Hematopoietic multipotent progenitor cell treated with erythropoietin and hydrocortisone succinate and interleukin-3 and kit ligand, for 15 days (in vitro differentiated cells): Measurements from ENCODE around the gene KCTD20.

ENCODE experiments used
- DNase-seq: peaks from one replicate; pipeline ENCODE4 v3.0.0-alpha.2; 2015; ENCODE audit warnings: low spot score

The KCTD20 gene

DNA sequence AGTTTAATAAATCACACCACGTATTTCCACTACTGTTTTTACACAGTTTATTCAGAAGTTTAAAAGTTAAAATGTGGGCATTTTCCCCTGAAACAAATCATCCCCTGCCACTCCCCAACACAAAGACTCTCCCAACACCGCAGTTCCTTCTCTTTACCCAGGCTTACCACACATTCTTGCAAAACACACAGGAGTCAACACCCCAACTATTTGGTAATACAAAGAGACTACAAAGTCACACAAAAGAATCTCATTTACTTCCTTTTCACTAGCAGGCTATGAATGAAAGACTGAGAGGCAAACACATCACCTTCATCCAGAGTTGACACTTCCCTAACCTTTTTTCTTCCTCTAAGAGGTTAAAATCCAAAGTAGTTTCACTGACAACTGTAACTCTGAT is 51.1 kb downstream of the KCTD20 start:
- DNase-seq = no peak

DNA sequence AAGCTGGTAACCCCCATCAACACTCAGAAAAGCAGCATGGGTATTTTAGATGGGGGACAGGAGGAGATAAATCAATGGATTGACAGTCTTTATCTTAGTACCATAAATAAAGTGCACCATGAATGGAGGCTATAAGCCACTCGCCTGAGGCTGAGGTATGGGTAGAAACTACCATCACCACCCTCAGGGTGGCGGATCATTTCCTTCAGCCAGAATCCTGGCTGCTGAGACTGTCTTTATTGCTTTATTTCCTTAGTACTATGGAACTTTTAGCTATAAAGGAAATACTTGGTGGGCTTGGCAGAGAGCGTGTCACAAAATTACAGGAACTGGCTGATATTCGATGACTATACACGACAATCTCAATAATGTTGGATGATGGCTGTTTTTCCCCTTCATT is 52.3 kb downstream of the KCTD20 start:
- DNase-seq = no peak

DNA sequence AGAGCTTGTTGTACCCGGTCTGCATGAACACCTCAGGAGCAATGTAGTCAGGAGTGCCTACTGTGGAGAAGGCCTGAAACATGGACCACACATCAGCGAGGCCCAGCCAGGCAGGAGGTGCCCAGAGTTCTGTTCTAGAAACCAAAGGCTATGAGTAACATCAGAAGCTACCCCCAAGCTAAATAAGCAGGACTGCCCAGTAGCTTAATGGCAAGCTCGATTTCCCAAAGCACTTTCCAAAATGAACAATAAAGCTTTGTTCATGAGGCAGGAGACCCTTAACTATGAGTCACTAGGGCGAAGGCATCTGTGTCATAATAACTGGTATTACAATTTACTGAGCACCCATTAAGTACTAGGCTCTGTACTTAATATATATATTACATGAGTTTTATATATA is 57.1 kb downstream of the KCTD20 start:
- no peak for DNase-seq

DNA sequence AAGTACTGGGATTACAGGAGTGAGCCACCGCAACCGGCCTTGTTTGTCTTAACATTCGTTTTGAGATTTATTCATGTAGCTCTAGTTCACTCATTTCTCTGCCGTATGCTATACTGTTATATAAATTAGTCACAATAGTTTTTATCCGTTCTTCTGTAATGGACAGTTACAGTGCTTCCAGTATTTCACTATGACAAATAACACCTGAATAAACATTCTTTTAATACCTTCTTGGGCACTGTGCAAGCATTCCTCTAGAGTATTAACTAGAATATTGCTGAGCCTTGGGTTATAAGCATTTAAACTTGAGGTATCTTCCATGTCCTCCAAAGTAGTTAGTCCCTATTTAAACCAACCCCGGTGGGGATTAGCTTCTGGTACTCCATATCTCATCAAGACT is 58.9 kb downstream of the KCTD20 start:
- DNase-seq = no peak

DNA sequence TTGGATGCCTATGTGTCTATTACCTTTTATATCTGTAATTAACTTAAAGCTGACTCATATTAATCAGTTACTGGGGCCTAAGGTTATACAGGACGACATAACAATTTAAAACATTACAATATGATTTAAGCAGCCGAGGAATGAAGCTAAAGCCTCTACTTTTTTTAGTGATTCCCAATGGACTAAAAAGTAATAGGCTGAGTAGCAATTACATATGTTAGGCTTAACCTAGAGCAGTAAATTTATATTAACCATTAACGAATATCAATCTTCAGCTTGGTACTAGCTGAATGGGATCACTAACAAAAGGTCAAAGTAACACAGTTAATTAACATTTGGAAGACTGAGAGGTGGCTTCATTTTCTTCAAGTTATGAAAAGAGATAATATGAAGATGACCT is 61.4 kb downstream of the KCTD20 start:
- no peak for DNase-seq

DNA sequence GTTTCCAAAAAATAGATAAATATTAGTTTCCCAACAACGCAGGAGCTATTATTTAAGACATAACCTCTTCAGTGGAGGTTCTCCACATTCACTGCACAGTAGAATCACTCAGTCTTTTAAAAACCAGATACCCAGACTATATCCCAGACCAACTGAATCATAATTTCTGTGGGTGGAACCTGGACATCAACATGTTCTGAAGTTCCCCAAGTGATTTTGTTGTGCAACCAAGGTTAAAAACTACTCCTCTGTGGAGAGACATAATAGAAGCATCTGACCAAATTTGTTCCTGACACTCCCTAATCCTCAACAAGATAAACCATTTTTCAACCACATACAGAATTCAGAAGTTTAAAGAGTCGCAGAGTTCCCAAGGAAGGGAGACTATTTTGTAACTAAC is 62.2 kb downstream of the KCTD20 start:
- no peak for DNase-seq

DNA sequence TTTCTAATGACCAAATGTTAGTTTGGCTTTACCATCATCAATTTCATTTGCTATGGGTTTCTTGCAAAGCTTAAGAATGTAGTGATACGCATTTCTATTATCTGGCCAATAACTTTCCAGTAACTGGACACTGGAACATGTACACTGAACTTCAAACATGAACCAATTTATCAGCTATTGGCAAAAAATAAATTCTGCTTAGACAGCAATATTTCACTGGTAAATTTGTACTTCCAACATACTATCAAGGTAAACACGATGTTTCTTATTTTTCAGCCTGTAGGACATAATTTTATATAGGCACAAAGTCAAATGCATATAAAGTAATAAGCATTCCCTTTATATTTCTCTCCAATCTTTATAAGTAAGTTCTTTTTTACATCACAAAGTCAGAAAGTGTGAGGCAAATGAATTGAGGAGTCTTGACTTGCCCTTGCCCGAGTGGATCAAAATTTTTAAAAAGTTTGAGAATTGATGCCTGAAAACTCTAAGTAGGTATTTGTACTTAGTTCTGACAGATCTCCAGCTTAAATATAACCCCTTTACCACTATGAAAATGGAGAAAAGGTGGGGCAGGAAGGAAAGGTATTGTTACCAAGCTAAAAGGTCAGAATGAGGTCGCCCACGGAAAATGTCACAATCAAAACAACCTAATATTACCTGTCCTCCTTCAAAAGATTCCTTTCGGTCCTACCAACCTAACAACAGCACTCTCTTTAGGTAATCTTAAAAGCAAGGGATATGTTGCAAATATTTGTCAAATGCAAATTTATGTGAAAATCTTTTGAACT is 63.1 kb downstream of the KCTD20 start:
- DNase-seq = no peak

DNA sequence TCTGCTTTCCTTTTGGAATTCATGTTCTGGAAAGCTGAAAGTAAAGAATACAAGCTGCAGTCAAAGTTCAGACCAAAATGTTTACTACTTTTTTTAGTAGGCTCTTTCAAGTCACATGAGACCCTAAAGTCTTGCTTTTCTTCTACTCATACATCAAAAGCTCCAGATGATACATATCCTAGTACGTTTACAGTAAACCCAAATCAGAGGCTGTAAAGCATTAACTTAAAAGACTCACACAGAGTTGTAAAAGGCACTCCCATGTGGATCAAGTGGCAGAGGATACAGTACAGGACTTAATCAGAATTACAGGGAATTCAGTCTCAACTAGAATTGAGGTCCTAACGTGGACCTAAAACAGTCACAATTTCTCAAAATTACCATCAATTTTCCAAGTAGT is 63.8 kb downstream of the KCTD20 start:
- no peak for DNase-seq

DNA sequence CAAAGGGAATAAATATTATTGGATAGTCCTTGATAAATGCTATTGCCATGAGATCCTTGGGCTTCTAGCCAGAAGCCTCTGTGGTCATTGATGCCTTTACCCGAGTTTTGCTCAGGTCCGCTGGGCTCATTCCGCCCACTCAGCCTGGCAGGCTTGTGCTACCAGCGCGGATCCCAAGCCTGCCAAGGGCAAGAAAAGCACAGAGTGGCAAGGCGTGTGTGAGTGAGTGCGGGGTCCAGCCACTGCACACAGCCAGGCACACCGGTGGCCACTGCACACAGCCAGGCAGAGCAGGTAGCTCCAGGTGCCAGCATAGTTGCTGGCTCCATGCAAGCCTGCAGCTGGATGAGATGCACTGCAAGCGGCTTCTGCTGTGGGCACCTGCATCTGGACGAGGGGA is 65.7 kb downstream of the KCTD20 start:
- no peak for DNase-seq

DNA sequence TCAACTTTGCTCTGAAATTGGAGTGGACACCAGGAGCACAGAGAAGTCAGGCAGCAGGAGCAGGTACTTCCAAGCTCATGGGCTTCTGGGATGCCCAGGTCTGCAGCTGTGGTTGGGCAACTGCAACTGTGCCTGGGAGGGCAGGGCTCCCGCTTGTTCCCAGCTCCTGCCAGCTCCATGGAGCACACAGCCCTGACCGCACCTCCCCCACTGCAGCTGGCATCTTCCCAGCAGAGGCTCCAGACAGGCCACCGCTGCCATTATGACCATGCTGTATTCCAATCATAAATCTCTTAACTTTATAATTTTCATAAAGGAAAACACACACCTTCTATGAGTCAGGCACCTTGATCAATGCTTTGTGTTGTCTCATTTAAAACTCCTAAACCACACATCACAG is 67.6 kb downstream of the KCTD20 start:
- DNase-seq = no peak

DNA sequence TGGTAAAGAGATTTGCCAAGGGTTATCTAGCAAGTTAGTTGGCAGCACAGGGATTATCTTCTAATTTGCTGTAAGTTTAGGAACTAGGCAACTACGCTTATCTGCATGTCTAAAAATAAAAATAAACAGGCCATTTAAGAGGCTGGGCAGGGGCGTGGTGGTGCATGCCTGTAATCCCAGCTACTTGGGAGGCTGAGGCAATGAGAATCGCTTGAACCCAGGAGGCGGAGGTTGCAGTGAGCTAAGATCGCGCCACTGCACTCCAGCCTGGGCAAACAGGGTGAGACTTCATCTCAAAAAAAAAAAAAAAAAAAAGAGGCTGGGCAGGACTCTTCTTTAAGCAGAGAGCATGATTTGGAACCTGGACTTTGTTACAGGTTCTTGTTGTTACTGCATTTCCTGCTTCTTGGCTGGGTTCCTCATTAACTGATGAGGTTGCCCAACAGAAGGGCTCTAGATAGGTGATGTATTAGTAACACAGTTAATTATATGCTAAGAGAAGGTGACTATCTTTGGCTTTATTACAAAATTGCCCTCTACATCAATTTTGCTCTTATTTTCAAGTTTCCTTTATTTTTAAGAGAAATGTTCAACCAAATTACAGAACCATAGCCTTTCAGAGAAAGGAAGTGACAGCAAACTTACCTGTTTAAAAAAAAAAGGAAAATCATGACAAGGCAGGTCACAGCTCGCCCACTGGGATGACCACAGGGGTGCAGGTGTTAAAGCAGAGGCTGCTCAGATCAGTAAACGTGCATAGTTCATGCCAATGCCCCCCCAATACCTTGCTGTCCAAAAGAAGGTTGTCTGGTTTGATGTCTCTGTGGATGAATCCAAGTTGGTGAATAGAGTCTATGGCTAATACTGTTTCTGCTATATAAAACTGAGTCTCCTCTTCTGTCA is 72.0 kb downstream of the KCTD20 start:
- no peak for DNase-seq

DNA sequence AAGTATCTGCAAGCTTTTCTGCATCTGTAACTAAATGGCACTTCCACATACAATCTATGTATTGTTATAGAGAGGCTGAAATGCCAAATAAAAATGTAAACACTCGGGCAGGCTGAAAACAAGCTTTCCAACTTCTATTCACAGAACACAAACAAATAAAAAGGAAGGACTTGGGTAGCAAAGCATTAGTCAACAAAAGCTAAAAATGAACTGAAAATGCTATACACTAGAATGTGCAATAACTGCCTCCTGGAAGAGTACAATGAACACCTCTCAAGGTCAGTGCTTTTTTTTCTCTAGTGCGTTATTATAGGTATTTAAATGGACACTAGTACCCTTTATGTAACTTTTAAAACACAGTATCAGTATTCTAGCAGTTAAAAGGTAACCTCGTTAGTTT is 73.0 kb downstream of the KCTD20 start:
- no peak for DNase-seq

DNA sequence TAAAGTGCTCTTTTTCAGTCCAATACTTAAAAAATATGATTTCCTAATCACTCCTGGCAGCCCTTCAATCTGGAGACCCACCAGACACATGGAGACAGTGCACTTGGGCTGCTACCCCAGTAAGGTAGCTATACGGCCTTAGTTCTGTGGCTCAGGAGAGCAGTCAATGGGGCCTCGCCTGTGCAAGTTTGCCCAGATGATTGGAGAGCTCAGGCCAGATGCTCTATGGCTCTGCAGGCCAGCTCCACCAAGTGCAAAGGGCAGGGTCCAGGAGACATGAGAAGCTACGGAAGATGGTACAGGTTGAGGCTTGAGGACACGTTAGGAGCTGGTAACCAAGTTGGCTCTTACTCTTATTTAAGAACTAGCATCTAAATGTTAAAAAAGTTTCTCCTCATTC is 73.8 kb downstream of the KCTD20 start:
- DNase-seq = no peak

DNA sequence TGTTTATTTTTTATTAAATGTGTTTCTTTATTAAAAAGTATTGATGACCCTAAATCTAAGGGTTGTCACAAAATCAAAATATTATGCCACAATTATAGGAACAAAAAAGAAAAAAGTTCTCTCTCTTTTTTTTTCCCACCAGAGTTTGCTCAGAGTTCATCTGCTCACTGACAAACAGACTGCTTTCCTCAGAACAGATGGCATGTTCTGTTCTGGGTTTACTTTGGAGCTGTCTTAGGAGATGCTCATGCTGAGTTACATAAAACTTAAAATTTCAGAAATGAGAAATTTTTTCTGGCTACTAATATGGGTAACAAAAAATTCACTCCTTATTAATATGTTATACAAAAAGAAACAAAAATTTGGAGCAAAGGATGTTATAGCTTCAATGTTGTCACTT is 74.2 kb downstream of the KCTD20 start:
- no peak for DNase-seq

DNA sequence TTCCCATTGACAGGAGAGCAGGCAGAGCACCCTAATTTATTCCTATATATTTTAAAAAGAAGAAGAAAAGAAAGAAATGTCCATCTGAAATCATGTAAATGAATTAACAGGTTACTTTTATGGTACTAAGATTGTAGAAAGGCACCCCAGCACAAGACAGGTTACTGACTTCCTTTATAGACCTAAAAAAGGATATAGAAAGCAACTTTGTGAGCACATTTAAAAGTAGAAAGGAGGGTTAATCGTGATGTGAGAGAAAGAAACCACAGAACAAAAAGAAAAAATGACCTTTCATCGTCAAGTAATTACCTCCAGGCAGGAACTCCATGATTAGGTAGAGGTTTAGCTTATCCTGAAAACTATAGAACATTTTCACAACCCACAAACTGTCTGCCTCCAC is 74.6 kb downstream of the KCTD20 start:
- no peak for DNase-seq

DNA sequence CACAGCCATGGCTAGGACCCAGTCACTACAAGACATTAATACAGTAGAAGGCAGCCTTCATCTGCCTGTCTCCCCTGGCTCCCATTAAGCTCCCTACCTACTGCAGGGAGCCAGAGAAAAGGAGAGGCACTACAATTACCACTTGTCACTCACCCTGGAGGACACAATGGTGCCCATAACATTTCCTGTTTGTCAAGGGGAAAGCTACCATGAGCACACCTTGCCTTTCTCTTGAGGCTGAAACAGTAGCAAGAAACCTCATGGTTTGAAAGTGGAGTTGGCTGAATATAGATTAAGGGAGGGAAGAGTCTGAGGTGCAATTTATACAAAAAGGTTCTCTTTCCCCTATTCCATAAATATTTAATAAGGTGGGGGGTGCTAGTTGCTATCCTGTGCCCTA is 76.6 kb downstream of the KCTD20 start:
- DNase-seq = no peak

DNA sequence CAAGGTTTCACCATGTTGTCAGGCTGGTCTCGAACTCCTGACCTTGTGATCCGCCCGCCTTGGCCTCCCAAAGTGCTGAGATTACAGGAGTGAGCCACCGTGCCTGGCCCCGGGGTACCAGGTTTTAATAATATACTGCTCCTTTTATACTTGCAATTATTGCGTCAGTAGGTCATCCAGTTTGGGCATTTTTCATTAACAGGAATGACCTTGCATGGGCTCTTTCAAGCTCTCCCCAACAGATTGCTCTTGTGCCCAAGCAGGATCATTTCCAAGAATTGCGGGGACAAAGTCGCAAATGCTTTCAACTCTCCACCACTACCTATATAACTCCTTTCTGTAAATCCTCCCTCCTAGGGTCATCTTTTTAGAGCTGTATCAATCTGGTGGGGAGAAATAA is 80.7 kb downstream of the KCTD20 start:
- no peak for DNase-seq

DNA sequence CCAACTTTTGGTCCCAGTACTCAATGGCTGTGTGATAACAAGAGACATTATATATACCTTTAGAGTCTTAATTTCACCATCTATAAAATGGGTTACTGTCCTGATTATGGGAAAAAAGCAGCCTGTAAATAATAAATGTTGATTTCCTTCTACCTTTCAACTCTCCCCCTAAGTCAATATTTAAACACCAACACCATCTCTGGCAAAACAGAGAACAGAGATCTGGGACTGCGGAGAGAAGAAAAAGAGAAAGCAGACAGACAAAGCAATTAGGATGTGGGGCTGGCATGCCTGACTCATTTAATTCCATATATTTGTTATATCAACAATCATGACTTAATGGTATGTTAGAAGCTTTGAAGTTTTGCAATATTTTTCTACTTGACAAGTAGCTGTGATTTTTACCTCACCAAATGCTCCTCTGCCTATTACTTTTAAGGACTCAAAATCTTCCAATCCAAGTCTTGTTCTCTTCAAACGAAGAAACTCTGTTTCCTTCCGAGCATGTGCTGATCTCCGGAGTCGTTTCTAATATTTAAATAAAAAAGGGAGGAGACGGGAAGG is 81.2 kb downstream of the KCTD20 start:
- DNase-seq = no peak

DNA sequence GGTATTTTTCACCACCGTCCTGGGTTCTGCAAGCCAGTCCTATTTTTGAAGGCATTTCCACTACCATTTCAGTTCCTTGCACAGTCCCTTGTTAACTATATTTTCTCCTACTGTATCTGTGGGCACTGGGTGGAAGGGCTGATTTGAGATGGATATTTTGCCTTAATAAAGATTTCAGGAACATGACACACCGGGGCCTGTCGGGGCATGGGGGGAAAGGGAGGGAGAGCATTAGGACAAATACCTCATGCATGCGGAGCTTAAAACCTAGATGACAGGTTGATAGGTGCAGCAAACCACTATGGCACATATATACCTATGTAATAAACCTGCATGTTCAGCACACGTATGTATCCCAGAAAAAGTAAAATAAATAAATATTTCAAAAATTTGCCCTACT is 82.1 kb downstream of the KCTD20 start:
- DNase-seq = no peak

DNA sequence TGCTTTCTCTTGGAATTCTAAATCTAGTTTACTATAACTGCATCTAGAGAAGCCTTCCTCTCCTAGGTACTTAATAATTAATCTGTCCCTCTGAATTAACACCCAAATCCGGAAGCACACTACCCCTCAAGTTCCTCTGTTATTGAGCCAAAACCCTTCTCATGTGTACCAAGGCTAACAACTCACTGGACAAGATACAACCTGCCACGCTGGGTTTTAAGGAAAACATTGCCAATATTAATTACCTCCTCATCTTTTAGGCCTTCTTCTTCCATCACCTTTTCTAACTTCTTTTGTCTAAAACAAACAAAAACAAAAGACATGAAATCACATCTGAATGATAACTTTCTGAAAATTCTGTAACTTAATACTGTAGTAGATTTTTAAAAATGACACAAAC is 82.5 kb downstream of the KCTD20 start:
- no peak for DNase-seq

DNA sequence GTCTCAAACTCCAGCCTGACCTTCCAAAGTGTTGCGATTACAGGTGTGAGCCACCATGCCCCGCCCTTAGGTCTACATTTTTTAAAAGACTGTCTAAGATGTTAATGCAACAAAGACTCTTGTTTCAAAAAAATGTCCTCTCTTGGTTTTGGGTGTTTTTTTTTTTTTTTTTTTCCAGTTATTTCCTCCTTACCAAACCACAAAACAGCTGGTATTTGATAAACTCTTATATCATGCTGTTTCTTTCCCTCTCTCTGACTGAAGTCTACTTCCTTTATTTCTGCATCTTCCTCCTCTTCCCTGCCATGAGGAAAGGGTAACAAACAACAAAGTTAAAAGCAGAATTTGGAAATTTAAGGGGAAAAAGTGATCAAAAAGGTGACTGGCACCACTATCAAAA is 83.3 kb downstream of the KCTD20 start:
- DNase-seq = no peak

DNA sequence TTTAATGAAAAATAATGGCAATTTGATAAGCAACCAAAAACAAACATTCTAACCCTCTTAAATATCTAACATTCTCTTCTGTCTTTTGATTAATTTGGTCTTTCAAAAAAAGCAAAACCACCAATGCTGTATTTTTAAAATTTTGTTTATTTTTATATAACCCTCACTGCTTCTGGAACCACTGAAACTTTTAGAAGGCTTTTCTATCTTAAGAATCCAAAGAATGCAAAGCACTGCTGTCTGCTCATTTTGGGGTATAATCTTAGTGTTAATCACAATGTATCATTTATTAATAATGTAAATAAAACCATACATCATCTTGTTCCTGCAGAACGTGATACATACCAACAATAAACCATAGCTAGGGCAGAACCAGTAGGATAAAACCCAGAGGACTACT is 90.5 kb downstream of the KCTD20 start:
- no peak for DNase-seq

DNA sequence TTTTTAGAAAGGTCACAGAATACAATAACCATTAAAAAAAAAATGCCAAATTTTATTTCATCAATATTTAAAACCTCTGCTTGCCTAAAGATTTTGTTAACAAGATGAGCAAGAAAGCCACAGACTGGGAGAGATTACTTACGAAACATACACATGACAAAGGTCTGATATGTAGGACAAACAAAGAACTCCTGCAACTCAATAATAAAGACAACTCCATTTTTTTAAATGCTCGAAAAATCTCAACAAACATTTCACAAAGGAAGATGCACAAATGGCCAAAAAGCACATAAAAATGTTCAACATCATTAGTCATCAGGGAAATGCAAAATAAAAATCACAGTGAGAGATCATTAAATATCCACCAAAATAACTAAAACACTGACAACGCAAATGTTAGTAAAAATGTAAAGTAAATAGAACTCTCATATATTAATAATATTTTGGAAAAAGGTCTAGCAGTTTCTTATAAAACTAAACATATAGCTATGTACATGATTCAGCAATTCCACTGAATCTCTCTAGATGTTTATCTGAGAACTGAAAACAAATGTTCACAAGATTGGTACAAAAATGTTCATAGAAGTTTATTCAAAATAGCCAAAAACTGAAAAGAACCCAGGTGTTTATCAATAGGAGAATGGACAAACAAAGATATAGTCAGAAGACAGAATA is 94.2 kb downstream of the KCTD20 start:
- DNase-seq = no peak
